HuH-7.5 (cell line): Measurements from ENCODE around the gene ANKRD44.

ENCODE experiments used
- DNase-seq: peaks from one replicate; pipeline ENCODE4 v3.0.0; 2011; ENCODE audit warnings: low spot score

Gene ANKRD44

DNA sequence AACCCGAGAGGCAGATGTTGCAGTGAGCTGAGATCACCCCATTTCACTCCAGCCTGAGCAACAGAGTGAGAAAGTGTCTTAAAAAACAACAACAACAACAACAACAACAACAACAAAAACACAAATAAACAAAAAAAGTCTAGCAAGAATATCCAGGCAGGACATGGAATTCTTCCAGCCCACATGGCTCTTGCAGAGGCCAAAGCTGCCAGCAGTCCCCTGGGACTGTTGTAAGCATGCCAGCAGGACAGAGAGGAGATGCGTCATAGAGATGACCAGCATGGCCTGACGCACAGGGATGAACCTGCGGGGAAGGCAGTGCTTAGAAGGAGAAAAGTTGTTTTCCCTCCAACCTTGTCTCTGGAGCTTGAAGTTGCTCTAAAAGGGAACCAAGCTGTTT, 201.8 kb downstream of the ANKRD44 start:
- DNase-seq = no peak

DNA sequence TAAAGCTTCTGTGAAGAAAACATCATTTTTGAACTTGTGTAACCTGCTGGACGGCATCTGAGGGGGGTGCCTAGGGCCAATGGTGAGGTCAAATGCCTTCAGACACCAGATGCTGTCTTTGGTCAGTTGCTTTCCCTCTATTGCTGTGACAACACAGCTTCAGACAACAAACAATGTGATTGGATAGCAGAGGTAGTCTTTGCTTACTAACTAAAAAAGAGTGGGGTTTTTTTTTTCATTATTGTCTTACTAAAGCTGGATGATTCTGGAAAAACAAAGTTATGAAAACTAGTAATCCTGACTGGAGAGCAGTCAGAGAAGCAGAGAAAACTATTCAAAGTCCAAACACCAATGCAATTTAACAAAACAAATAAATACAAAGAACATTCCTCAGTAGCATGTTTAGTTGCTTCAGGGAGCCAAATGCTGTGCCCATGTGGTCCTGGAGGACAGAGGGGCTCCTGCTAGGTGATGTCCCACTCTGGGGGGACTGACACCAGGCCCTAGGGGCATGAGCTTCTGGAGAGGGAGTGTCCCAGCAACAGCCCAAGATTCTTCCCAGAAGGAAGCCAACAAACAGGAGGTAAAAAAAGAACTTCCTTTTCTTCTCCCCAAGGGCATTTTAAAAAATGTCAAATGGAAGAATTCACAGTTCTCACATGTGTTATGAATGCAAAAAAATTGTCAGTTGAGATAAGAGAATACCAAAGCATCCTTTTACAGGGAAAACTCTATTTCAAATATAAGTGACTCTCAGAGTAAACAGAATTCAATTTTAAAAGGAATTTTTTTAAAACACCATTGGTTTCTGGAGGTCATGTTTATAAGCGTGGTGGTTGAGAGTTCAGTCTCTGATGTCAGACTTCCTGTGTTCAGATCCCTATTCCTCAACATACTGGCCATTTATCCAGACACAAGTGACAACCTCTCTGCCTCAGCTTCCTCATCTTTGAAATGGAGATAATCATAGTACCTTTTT, 203.0 kb downstream of the ANKRD44 start:
- peak; percentile 18 for DNase-seq

DNA sequence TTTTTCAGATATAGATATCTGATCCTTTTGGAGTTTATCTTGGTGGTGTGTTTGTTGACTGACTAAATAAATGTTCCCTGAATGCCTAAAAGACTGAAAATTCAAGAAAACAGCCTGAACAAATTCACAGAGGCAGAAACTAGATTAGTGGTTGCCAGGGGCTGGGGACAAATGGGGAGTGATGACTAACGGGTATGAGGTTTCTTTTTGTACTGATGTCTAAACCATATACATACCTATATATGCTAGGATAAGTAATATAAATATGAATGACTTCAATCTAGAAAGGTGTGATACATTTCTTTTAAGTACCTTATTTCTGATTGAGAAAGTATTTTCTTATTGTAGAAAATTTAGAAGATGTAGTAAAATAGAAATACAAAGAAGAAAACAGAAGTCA, 207.2 kb downstream of the ANKRD44 start:
- DNase-seq = no peak

DNA sequence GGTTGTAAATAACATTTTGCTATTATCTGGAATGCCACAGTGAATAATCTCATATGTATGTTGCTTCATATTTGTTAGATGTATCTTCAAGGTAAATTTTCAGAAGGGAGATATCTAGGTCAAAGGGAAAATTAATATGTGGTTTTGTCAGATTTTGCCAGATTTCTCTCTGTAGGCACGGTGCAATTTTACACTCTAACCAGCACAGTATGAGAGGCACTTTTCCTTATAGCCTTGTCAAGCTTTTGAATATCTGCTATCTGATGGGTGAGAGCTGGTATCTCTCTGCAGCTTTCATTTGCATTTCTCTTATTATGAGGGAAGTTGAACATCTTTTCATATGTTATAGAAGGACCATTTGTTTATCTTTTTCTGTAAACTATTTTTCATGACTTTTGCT, 208.3 kb downstream of the ANKRD44 start:
- no peak for DNase-seq

DNA sequence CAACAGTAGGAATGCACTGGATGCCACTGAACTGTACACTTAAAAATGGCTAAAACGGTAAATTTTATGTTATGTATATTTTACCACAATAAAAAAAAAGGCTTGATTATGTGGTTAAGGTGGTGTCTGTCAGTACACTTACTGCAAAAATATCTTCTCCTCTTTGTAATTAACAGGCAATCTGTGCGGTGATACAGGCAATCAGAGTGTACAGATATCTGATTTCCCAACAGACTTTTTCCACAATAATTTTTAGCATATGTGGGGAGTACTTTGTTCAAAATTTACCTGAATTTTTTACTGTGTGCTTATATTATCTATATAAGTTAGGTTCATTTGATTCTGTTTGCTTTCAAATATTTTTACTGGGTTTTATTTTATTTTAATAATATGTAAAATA, 209.1 kb downstream of the ANKRD44 start:
- no peak for DNase-seq

DNA sequence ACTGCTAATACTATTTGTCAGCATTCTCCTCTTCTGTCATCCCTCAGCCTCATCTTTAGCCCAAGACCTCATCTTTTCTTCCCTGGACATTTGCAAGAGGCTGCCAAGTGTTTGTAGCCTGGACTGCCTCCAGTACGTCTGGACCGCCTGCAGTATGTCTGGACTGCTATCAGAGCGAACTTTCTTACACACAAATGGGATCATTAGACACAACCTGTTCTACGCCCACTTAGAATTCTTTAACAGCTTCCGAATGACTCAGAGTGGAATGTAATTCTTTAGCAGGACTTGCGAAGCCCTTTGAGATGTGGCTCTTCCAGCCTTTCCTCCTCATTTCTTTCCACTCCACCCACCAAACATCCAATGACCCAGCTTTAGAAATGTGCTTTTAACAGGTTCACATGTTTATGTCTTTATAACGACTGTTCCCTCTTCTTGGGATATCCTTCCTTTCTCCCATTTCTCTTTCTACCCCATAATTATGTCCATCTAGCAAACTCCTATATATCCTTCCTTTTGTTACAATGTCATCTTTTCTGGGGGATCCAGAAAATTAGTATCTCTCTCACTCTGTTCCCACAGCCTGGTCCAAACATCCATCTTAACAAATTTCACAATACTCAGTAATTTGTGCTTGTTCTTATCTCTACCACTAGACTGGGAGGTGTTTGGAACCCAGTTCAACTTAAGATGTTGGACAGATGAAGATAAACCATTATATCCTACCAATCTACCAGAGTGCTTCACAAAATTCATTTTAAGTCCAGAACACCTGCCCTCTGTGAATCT, 212.8 kb downstream of the ANKRD44 start:
- no peak for DNase-seq

DNA sequence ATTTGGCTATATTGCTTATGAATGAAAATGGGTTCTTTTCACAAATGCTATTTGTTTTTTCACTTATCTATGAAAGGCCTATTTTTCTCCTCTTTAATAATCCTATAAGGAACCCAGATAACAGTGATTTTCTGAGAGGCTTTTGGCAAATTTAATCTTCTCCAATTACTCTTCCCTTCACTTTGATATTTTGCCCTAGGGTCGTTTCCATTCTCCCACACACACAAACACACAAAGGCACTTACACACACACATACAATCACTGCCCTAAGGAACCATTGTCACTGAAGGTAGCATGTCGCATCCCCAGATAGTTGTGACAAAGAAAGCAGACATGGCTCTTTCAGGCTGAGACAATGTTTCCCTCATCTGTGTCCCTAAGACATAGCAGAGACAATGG, 213.9 kb downstream of the ANKRD44 start:
- DNase-seq = no peak

DNA sequence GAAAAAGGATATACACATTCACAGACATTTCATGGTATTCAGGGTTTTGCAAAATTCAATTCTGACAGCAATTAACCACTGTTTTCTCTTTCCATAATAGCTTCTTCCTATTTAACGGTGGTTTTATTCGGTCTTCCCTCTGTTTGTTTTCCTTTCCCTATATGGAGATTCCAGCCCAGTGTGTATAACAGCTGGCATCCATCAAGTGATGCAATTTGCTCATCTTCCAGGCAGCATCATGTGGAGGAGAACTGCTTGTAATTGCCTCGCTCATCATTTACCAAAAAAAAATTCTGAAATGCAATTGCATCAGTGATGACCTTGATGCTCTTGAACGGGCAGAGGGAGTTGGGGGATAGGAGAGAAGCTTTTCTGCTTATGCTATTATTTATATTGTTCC, 218.1 kb downstream of the ANKRD44 start:
- no peak for DNase-seq

DNA sequence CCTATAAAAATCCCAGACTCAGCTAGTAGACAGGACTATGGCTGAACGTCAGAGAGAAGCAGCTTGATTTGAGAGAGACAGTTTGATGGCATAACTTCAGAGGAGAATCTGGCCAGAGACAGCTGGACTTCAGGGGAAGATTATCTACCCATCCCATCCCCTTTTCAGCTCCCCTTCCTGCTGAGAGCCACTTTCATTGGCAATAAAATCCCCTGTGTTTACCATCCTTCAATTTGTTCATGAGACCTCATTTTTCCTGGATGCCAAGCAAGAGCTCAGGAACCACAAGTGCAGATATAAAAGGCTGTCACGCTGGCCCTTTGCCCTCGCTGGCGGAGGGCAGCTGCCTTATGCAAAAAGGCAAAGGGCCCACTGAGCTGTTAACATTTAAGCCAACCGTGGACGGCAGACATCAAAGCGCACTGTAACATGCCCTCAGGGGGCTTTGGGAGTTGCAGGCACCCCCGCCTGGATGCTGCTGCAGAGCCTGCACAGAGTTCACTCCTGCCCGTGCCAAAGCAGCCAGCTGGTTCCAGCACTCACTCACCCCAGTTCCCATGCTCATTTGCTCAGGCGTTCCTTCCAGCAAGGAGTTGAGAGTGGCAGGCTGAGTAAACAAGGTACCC, 219.7 kb downstream of the ANKRD44 start:
- DNase-seq = no peak

DNA sequence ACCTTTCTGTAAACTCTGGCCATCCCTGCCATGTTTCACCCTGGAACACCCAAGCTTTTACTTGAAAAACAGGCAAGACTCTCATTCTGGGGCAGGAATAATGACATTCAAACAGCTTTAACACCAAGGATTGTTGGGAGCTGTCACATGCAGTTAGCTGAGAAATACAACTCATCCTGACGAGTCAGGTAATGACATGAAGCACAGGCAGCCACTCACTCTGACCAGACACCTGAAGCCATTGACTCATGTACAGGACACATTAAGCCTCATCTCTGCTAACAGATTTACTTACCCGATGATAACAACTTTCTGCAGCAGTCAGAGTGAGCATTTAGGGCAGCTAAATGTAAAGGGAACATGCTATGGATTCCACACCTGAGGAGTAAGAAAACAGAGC, 220.9 kb downstream of the ANKRD44 start:
- no peak for DNase-seq

DNA sequence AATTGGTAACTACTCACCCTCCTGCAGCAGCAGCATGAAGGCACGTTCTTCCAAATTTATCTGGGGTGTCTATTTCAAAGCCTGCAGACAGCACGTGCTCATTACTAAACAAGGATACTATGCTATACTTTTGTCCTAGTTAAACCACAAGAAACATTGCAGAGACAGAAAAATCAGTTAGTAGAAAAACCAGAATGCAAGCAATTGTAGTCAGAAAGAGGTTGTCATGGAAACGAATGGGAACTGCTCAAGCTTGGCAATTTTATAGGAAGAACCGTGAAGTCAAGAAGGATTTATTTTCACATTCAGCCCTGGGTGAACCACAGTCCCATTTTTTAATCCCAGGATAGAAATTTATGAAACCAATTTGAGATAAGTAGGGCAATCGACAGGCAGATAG, 221.9 kb downstream of the ANKRD44 start:
- DNase-seq = no peak

DNA sequence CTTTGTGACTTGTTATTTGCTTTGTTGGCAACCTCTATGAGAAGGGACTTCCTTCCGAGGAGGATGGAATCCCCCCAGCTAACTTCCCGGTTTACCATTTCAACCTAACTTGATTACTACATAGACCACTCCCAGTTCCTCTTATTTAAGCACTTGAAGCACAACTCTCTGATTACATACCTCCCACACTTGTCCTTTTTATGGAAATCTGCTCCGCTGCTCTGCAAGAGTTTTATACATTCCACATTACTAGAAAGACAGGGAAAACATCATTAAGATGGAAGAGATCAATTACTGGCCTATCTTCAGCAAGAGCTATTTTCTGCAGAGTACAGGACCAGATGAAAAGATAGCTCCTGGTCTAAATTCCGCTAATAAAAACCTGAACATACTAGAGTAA, 224.1 kb downstream of the ANKRD44 start:
- DNase-seq = no peak

DNA sequence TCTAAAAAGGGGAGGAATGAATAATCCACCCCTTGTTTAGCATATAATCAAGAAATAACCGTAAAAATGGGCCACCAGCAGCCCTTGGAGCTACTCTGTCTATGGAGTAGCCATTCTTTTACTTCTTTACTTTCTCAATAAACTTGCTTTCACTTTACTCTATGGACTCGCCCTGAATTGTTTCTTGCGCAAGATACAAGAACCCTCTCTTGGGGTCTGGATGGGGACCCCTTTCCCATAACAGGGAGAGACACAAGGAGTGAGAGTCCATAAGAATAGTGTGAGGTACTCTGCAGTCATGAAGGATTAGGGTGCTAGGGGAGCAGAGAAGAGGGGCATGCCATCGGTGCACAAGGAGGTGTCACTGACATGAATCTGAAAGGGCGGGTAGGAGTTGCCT, 224.9 kb downstream of the ANKRD44 start:
- no peak for DNase-seq

DNA sequence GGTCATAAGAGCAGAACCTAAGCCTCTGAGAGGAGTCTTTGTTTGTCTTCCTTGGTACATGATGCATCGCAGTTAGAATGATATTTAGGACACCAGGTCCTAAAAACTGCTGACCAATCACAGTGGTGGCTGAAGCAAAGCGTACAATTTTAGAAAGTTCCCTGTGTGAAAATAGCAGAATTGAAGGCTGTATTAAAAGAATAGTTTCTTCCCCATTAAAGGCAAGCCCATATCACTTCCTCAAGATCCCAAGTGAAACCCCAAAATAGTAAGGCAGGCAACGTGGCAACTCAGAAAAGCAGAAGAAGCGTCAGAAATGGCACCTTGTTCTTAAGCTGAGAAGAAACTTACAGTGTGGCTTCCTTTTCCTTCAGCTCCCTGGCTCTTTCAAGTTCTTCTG, 229.3 kb downstream of the ANKRD44 start:
- no peak for DNase-seq

DNA sequence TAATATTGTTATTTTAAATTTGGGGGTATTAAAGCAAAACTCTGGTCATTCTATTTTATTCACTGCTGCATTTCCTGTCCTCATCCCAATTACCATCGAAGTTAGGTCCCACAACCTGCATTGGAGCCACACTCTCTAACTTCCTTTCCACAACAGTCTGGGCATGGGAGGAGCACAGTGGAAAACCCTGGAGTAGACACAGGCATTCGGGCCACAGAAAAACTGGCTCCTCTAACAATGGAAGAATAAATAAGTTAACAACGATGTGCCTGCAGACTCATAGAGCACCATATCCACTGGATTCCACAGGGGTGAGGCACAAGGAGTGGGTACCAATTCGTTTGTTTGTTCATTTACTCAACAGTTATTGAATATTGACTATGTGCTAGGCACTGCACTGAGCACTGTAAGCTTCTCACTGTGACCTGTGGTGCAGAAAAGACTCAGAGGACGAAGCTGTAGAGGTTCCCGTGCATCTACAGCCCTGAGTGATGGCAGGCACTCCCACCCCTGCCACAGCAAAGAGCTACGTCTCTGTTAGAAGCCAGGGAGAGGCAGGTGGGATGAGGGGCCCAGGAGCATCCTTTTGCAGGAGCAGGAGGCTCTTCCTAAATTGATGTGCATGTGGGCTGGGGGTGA, 229.9 kb downstream of the ANKRD44 start:
- no peak for DNase-seq

DNA sequence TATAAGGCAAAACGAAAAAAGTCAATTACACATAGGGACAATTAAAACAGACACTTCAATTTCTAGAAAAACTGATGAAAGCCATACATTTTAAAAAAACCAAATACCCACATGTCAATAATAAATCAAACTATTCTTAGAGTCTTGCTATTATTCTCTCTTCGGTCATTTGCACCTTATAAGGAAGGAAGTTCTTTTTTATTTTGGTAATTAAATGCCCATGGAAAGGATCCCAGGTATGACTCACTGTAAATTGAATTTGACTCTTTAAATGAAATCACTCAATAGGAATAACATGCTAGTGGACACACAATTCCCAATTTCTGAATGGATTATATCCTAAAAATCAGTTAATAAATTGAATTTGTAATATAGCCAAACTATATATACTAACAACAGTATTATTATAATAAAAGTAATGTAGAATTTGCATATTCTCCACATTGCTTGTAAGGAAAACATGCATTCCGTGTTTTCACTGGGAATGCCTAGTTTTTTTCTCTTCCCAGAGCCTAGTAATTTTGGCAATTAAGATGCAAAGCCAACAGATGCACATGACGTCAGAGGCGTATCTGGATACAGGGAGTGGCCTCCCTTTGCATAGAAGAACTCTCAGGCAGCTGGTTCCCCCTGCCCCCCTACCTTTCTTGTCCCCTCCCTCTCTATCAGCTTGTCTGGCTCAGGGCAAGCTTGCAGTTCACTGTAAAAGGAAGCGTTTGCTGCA, 230.6 kb downstream of the ANKRD44 start:
- DNase-seq = no peak

DNA sequence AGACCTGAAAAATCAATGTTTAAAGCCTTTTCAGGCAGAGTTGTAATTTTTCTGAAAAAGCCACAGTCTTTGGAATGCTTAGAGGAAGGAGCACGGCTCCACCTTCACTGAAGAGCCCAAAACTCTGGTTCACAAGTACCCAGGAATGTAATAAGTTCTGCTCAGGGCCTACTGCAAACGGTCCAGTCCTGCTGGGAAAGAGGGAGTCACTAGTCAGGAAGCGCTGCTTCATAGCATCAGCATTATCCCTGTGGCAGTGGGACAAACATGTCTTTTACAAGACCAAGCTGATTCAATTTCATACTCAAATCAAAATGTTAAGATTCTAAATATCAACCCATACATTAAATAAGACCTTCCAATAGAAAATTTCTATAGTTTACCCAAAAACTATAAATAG, 231.2 kb downstream of the ANKRD44 start:
- DNase-seq = no peak

DNA sequence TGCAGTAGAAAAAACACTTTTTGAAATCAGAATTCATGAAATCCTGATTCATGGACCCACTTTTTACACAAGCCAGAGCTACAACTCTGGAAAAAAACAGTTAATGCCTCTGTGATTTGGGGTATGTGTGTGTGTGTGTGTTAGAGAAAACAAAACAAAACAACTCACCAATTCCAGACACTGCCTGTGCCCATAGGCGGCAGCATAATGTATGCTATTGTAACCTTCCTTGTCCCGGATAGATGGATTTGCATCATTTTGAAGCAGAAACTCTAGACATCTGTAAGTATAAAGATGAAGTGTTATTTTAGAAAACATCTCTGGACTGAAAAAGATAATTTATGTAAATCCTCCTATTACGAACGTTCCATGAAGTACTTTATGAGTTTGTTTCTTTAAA, 232.0 kb downstream of the ANKRD44 start:
- DNase-seq = no peak

DNA sequence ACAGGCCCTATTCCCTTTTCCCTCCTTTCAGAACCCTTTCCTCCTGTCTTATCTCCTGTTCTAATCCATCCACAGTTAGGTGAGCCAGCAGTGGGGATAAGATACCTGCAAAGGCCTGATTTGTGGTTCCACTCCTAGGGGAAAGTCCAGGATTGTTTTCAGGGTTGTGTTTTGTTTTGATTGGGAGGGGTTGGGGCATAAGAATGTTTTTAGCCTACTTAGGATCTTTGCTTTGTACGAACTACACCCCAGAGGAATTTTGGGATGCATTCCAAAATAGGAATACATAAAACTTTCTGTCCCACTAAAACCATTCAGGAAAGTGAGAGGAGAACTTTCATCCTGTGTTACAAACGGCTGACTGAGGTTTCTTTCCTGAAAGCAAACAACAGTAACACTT, 233.2 kb downstream of the ANKRD44 start:
- no peak for DNase-seq

DNA sequence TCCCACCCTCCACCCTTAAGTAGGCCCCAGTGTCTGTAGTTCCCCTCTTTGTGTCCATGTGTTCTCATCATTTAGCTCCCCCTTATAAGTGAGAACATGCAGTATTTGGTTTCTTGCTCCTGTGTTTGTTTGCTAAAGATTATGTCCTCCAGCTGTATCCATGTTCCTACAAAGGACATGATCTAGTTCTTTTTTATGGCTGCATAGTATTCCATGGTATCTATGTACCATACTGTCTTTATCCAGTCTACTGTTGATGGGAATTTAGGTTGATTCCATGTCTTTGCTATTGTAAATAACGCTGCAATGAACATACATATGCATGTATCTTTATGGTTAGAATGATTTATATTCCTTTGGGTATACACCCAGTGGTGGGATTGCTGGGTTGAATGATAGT, 233.9 kb downstream of the ANKRD44 start:
- no peak for DNase-seq

DNA sequence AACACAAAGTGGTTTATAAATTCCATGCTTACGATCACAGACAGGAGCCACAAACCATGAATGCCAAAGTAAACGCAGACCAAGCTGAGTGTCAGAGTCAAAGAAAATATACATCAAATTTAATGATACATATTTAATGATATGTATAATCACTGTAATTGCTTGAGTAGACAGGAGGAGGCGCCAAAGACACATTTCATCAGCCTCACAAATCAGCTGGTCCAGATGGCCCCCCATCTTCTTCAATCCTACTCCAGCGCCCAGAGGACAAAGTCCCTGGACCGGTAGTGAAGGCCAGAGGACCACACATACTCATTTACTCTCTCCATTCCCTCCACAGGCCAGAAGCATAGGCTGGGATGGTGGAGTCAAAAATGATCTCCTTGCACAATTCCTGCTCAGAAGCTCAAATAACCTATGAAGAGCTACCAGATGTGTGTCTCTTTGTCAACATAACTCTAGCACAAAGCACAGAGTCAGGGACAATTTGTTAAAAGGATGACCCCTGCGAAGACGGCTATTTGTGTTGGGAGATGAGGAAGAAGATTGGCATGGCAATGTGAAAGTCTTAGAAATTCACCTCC, 234.7 kb downstream of the ANKRD44 start:
- no peak for DNase-seq
